DOHH2 (cell line): Measurements from ENCODE around the gene LMNB1.

Source experiments
- CTCF ChIP-seq: fragments of 200-600 bp; sonication (generic); IDR thresholded peaks from one replicate; pipeline ENCODE4 v1.5.1; 2014; ENCODE audit warnings: antibody characterized with exemption, mild to moderate bottlenecking, low read depth, low read length; ENCODE audit not compliant: poor library complexity, severe bottlenecking
- EZH2phosphoT487 ChIP-seq: fragments of 200-600 bp; sonication (generic); IDR thresholded peaks from 2 replicates; pipeline ENCODE4 v1.6.1; 2017; ENCODE audit warnings: borderline replicate concordance, mild to moderate bottlenecking, antibody characterized with exemption, low read length, moderate library complexity, mixed read lengths

- TF ChIP-seq CTCF (no peak), EZH2phosphoT487 (no peak)
Observed at GRCh38 chr5:126777975-126778674, 1.2 kb downstream of the LMNB1 start.
